Esophagus (tissue), 2 donors: Measurements from ENCODE around the gene SMYD3. TPM values are rescaled to one million over a fixed set of nuclear protein-coding genes. Genes with fewer than 3 reads are reported as not detected.

Source experiments
- H3K27ac ChIP-seq, 2 donors: one replicate each; pipeline ENCODE4 v1.5.1; 2013; ENCODE audit warnings: low read depth in 2 of 2, mild to moderate bottlenecking in 2 of 2, inconsistent platforms in 1 of 2, low read length in 1 of 2, moderate library complexity in 1 of 2
- H3K27me3 ChIP-seq, 2 donors: one replicate each; pipeline ENCODE4 v1.6.1; 2013; ENCODE audit warnings: low read length in 2 of 2, control low read depth in 1 of 2, mild to moderate bottlenecking in 1 of 2; ENCODE audit not compliant: insufficient read depth in 2 of 2, control insufficient read depth in 1 of 2
- H3K36me3 ChIP-seq, 2 donors: one replicate each; pipeline ENCODE4 v1.6.1; 2013; ENCODE audit warnings: low read length in 1 of 2; ENCODE audit not compliant: control insufficient read depth in 2 of 2, insufficient read depth in 2 of 2
- H3K4me1 ChIP-seq, 2 donors: one replicate each; pipeline ENCODE4 v1.6.1; 2013; ENCODE audit warnings: low read length in 1 of 2; ENCODE audit not compliant: control insufficient read depth in 2 of 2, insufficient read depth in 2 of 2
- H3K4me3 ChIP-seq, 2 donors: one replicate each; pipeline ENCODE4 v1.5.1; 2013; ENCODE audit warnings: low read length in 2 of 2, mild to moderate bottlenecking in 2 of 2, low read depth in 1 of 2, moderate library complexity in 1 of 2
- H3K9me3 ChIP-seq, 2 donors: one replicate each; pipeline ENCODE4 v1.6.1; 2013; ENCODE audit warnings: mild to moderate bottlenecking in 2 of 2, low read depth in 1 of 2, low read length in 1 of 2, moderate library complexity in 1 of 2; ENCODE audit not compliant: control insufficient read depth in 2 of 2, insufficient read depth in 1 of 2
- WGBS, 2 donors: extraction: QIAGEN DNeasy Blood & Tissue Kit; methylation state at CpG; one replicate each; pipeline ENCODE4 v1.1.7; 2013; 5-methylcytosine and 5-hydroxymethylcytosine counted together
- polyA plus RNA-seq, 2 donors: library from polyadenylated mRNA; stranded (reverse); fragments of 200-250 nt; gene quantifications; one replicate each; pipeline ENCODE4 v1.2.3, GENCODE V29; 2013
- donor health status: healthy with polysubstance abuse.
- donor health status: Bipolar disorder and iron deficiency.

The SMYD3 gene
- polyA plus RNA-seq, 2 donors: 5.0 to 5.7 TPM

- peaks cover 0 to 4% of the 10 kb centered on the region in 2 donors for H3K9me3 ChIP-seq
- no peaks in the 10 kb centered on the region for H3K36me3 ChIP-seq
- H3K4me3 ChIP-seq: no peak overlapping the region
- H3K27ac ChIP-seq: no peak overlapping the region
- 46 to 55% methylated on average over 1 of the region's 1 CpG for WGBS, 2 donors
- H3K27me3 ChIP-seq: no peaks in the 10 kb centered on the region
- H3K4me1 ChIP-seq: no peaks in the 10 kb centered on the region
These were observed 605.5 kb downstream of the SMYD3 start for GRCh38 chr1:245901565-245901964.

- H3K4me3 ChIP-seq: no peak overlapping the region
- WGBS, 2 donors: 86 to 87% methylated on average over 2 of the region's 2 CpGs
- no peaks in the 10 kb centered on the region for H3K27me3 ChIP-seq
- peaks cover 0 to 4% of the 10 kb centered on the region in 2 donors for H3K9me3 ChIP-seq
- no peaks in the 10 kb centered on the region for H3K4me1 ChIP-seq
- H3K27ac ChIP-seq: no peak overlapping the region
- no peaks in the 10 kb centered on the region for H3K36me3 ChIP-seq
These were observed 606.0 kb downstream of the SMYD3 start for GRCh38 chr1:245901037-245901436.

- H3K36me3 ChIP-seq: no peaks in the 10 kb centered on the region
- H3K27ac ChIP-seq: no peak overlapping the region
- 94% methylated on average over 2 of the region's 2 CpGs for WGBS, 2 donors
- no peaks in the 10 kb centered on the region for H3K4me1 ChIP-seq
- no peaks in the 10 kb centered on the region for H3K27me3 ChIP-seq
- H3K9me3 ChIP-seq: peaks cover 0 to 2% of the 10 kb centered on the region in 2 donors
- no peak overlapping the region for H3K4me3 ChIP-seq
These were observed 608.5 kb downstream of the SMYD3 start for GRCh38 chr1:245898581-245898980.

GRCh38 chr1:245896258-245896657 lies 610.8 kb downstream of the SMYD3 start:
- Histone ChIP-seq H3K4me1 (no peaks in the 10 kb centered on the region), H3K27me3 (no peaks in the 10 kb centered on the region), H3K9me3 (no peaks in the 10 kb centered on the region), H3K36me3 (no peaks in the 10 kb centered on the region), H3K4me3 (no peak overlapping the region), H3K27ac (no peak overlapping the region)
- WGBS, 2 donors: 88 to 92% methylated on average over 3 of the region's 3 CpGs

GRCh38 chr1:245895455-245895959 lies 611.6 kb downstream of the SMYD3 start:
- H3K27me3 ChIP-seq: no peaks in the 10 kb centered on the region
- H3K9me3 ChIP-seq: no peaks in the 10 kb centered on the region
- no peak overlapping the region for H3K27ac ChIP-seq
- H3K4me3 ChIP-seq: no peak overlapping the region
- no peaks in the 10 kb centered on the region for H3K36me3 ChIP-seq
- no peaks in the 10 kb centered on the region for H3K4me1 ChIP-seq
- 93 to 94% methylated on average over 5 of the region's 5 CpGs for WGBS, 2 donors

GRCh38 chr1:245894843-245895242 lies 612.2 kb downstream of the SMYD3 start:
- Histone ChIP-seq H3K27me3 (no peaks in the 10 kb centered on the region), H3K27ac (no peak overlapping the region), H3K4me1 (no peaks in the 10 kb centered on the region), H3K4me3 (no peak overlapping the region), H3K36me3 (no peaks in the 10 kb centered on the region), H3K9me3 (no peaks in the 10 kb centered on the region)
- whole genome bisulfite sequencing, 2 donors: 79 to 84% methylated on average over 7 of the region's 7 CpGs

GRCh38 chr1:245893025-245893424 lies 614.1 kb downstream of the SMYD3 start:
- Histone ChIP-seq H3K4me1 (no peaks in the 10 kb centered on the region), H3K36me3 (peaks cover 0 to 3% of the 10 kb centered on the region in 2 donors), H3K4me3 (no peak overlapping the region), H3K27ac (no peak overlapping the region), H3K27me3 (no peaks in the 10 kb centered on the region), H3K9me3 (no peaks in the 10 kb centered on the region)
- WGBS, 2 donors: 82 to 91% methylated on average over 1 of the region's 1 CpG

- WGBS, 2 donors: 51 to 75% methylated on average over 2 of the region's 2 CpGs
- Histone ChIP-seq H3K27me3 (no peaks in the 10 kb centered on the region), H3K4me3 (no peak overlapping the region), H3K9me3 (no peaks in the 10 kb centered on the region), H3K27ac (no peak overlapping the region), H3K4me1 (no peaks in the 10 kb centered on the region), H3K36me3 (peaks cover 0 to 3% of the 10 kb centered on the region in 2 donors)
These were observed 618.3 kb downstream of the SMYD3 start for GRCh38 chr1:245888809-245889208.

- Histone ChIP-seq H3K9me3 (no peaks in the 10 kb centered on the region), H3K4me1 (no peaks in the 10 kb centered on the region), H3K27ac (no peak overlapping the region), H3K27me3 (no peaks in the 10 kb centered on the region), H3K36me3 (peaks cover 0 to 3% of the 10 kb centered on the region in 2 donors), H3K4me3 (no peak overlapping the region)
- WGBS, 2 donors: 69 to 90% methylated on average over 1 of the region's 1 CpG
These were observed 619.2 kb downstream of the SMYD3 start for GRCh38 chr1:245887829-245888228.

GRCh38 chr1:245881767-245882391 lies 625.2 kb downstream of the SMYD3 start:
- Histone ChIP-seq H3K4me3 (no peak overlapping the region), H3K36me3 (no peaks in the 10 kb centered on the region), H3K27me3 (no peaks in the 10 kb centered on the region), H3K9me3 (no peaks in the 10 kb centered on the region), H3K27ac (no peak overlapping the region), H3K4me1 (no peaks in the 10 kb centered on the region)
- whole genome bisulfite sequencing, 2 donors: 72 to 78% methylated on average over 10 of the region's 10 CpGs
